H9 (cell line): Measurements from ENCODE around the gene DUSP16. TPM values are rescaled to one million over a fixed set of nuclear protein-coding genes. Genes with fewer than 3 reads are reported as not detected.

ENCODE experiments used
- DNase-seq: peaks from one replicate; pipeline ENCODE4 v3.0.0-alpha.2; 2017
- H2AFZ ChIP-seq: one replicate; pipeline ENCODE4 v1.6.1; 2013; ENCODE audit warnings: mild to moderate bottlenecking, low read length, control low read depth, moderate library complexity
- H2AK5ac ChIP-seq: 2 replicates; pipeline ENCODE4 v1.6.1; 2013; ENCODE audit warnings: low read length, control low read depth, mixed read lengths; ENCODE audit not compliant: insufficient read length
- H2BK120ac ChIP-seq: one replicate; pipeline ENCODE4 v1.6.1; 2013; ENCODE audit warnings: low read depth, mild to moderate bottlenecking, low read length, control low read depth, inconsistent platforms; ENCODE audit not compliant: poor library complexity, severe bottlenecking
- H2BK12ac ChIP-seq: 2 replicates; pipeline ENCODE4 v1.6.1; 2013; ENCODE audit warnings: low read length, control low read depth, mixed read lengths, low read depth; ENCODE audit not compliant: insufficient read length
- H2BK15ac ChIP-seq: 2 replicates; pipeline ENCODE4 v1.6.1; 2013; ENCODE audit warnings: low read depth, low read length, control low read depth
- H2BK20ac ChIP-seq: one replicate; pipeline ENCODE4 v1.6.1; 2013; ENCODE audit warnings: low read depth, mild to moderate bottlenecking, low read length, control low read depth, inconsistent platforms; ENCODE audit not compliant: poor library complexity, severe bottlenecking
- H2BK5ac ChIP-seq: 2 replicates; pipeline ENCODE4 v1.6.1; 2013; ENCODE audit warnings: low read length, control low read depth, mixed read lengths; ENCODE audit not compliant: insufficient read length
- H3K14ac ChIP-seq: 2 replicates; pipeline ENCODE4 v1.6.1; 2013; ENCODE audit warnings: low read length, control low read depth; ENCODE audit not compliant: insufficient read depth
- H3K18ac ChIP-seq: 2 replicates; pipeline ENCODE4 v1.6.1; 2013; ENCODE audit warnings: low read depth, mild to moderate bottlenecking, mixed read lengths, low read length, control low read depth; ENCODE audit not compliant: insufficient read length
- H3K23ac ChIP-seq: 2 replicates; pipeline ENCODE4 v1.6.1; 2013; ENCODE audit warnings: low read length, control low read depth, mixed read lengths, low read depth; ENCODE audit not compliant: insufficient read length
- H3K23me2 ChIP-seq: 2 replicates; pipeline ENCODE4 v1.6.1; 2013; ENCODE audit warnings: low read depth, mild to moderate bottlenecking, mixed read lengths, low read length, control low read depth; ENCODE audit not compliant: insufficient read length, poor library complexity, severe bottlenecking
- H3K27ac ChIP-seq: 2 replicates; pipeline ENCODE4 v1.5.1; 2013; ENCODE audit warnings: low read length, control low read depth, mixed read lengths, low read depth; ENCODE audit not compliant: insufficient read length
- H3K27me3 ChIP-seq: 2 replicates; pipeline ENCODE4 v1.6.1; 2013; ENCODE audit warnings: low read length, control low read depth, inconsistent platforms; ENCODE audit not compliant: insufficient read depth
- H3K4ac ChIP-seq: 2 replicates; pipeline ENCODE4 v1.6.1; 2013; ENCODE audit warnings: low read depth, mild to moderate bottlenecking, control low read depth, inconsistent platforms, low read length, moderate library complexity
- H3K4me1 ChIP-seq: 2 replicates; pipeline ENCODE4 v1.6.1; 2013; ENCODE audit warnings: low read length, control low read depth, inconsistent platforms; ENCODE audit not compliant: insufficient read depth
- H3K4me2 ChIP-seq: 2 replicates; pipeline ENCODE4 v1.6.1; 2013; ENCODE audit warnings: low read length, control low read depth, mixed read lengths; ENCODE audit not compliant: insufficient read length, insufficient read depth
- H3K56ac ChIP-seq: 2 replicates; pipeline ENCODE4 v1.6.1; 2013; ENCODE audit warnings: low read depth, mild to moderate bottlenecking, mixed read lengths, low read length, control low read depth; ENCODE audit not compliant: insufficient read length
- H3K79me1 ChIP-seq: 2 replicates; pipeline ENCODE4 v1.6.1; 2013; ENCODE audit warnings: low read depth, mild to moderate bottlenecking, moderate library complexity, low read length, control low read depth, inconsistent platforms; ENCODE audit not compliant: insufficient read depth, poor library complexity, severe bottlenecking
- H3K79me2 ChIP-seq: 2 replicates; pipeline ENCODE4 v1.6.1; 2013; ENCODE audit warnings: low read length, control low read depth, inconsistent platforms; ENCODE audit not compliant: insufficient read depth
- H3K9ac ChIP-seq: 2 replicates; pipeline ENCODE4 v1.6.1; 2013; ENCODE audit warnings: low read length, control low read depth, mixed read lengths; ENCODE audit not compliant: insufficient read length; ENCODE audit errors: extremely low read depth
- H3K9me3 ChIP-seq: one replicate; pipeline ENCODE4 v1.6.1; 2013; ENCODE audit warnings: low read depth, low read length, inconsistent platforms; ENCODE audit not compliant: control insufficient read depth
- H3T11ph ChIP-seq: one replicate; pipeline ENCODE4 v1.6.1; 2013; ENCODE audit warnings: mild to moderate bottlenecking, low read length, control low read depth, inconsistent platforms
- H4K20me1 ChIP-seq: one replicate; pipeline ENCODE4 v1.6.1; 2013; ENCODE audit not compliant: control insufficient read depth, insufficient read length, insufficient read depth
- H4K5ac ChIP-seq: 2 replicates; pipeline ENCODE4 v1.6.1; 2013; ENCODE audit warnings: low read depth, mild to moderate bottlenecking, mixed read lengths, low read length, control low read depth; ENCODE audit not compliant: insufficient read length
- H4K8ac ChIP-seq: replicated peaks from 2 replicates; pipeline ENCODE4 v1.6.1; 2013; ENCODE audit warnings: low read length, control low read depth, mixed read lengths, low read depth; ENCODE audit not compliant: insufficient read length
- H4K91ac ChIP-seq: 2 replicates; pipeline ENCODE4 v1.6.1; 2013; ENCODE audit warnings: low read depth, mild to moderate bottlenecking, moderate library complexity, mixed read lengths, low read length, control low read depth; ENCODE audit not compliant: insufficient read length
- H3K27ac Mint-ChIP-seq, 3 experiments: 2 replicates in 2 of 3; 3 replicates in 1 of 3; pipeline ENCODE4 v1.8.0; 2020 to 2021; ENCODE audit warnings: mixed read lengths in 3 of 3, mild to moderate bottlenecking in 1 of 3, moderate library complexity in 1 of 3
- H3K27me3 Mint-ChIP-seq: 2 replicates; pipeline ENCODE4 v1.8.0; 2021; ENCODE audit warnings: low read depth, mild to moderate bottlenecking, moderate library complexity, mixed read lengths
- H3K36me3 Mint-ChIP-seq, 3 experiments: 2 replicates in 2 of 3; 3 replicates in 1 of 3; pipeline ENCODE4 v1.8.0; 2020 to 2021; ENCODE audit warnings: low read depth in 3 of 3, mixed read lengths in 3 of 3; ENCODE audit not compliant: insufficient read depth in 1 of 3
- H3K4me1 Mint-ChIP-seq, 2 experiments: 2 replicates each; pipeline ENCODE4 v1.8.0; 2020; ENCODE audit warnings: mixed read lengths in 2 of 2
- H3K4me3 Mint-ChIP-seq, 2 experiments: 2 replicates in 1 of 2; 3 replicates in 1 of 2; pipeline ENCODE4 v1.8.0; 2020 to 2021; ENCODE audit warnings: mild to moderate bottlenecking in 2 of 2, mixed read lengths in 2 of 2, moderate library complexity in 1 of 2
- H3K9me3 Mint-ChIP-seq, 2 experiments: 2 replicates in 1 of 2; 3 replicates in 1 of 2; pipeline ENCODE4 v1.8.0; 2020; ENCODE audit warnings: mild to moderate bottlenecking in 2 of 2, mixed read lengths in 2 of 2, moderate library complexity in 1 of 2
- CTCF ChIP-seq: fragments of 200-600 bp; sonication (generic); conservative IDR thresholded peaks from 3 replicates; pipeline ENCODE4 v1.8.0; 2021; ENCODE audit warnings: antibody characterized with exemption, mild to moderate bottlenecking
- WGBS: extraction: QIAGEN DNeasy Blood & Tissue Kit; methylation state at CpG from one replicate; pipeline ENCODE4 v1.1.7; 2013; ENCODE audit warnings: missing lambda C conversion rate, low lambda C conversion rate, mixed read lengths; ENCODE audit not compliant: insufficient read length; ENCODE audit errors: extremely low coverage; 5-methylcytosine and 5-hydroxymethylcytosine counted together
- total RNA-seq: library from RNA; stranded (reverse); gene quantifications from 2 replicates; pipeline ENCODE4 v1.2.1, GENCODE V29; 2021

The DUSP16 gene
- total RNA-seq, 1 experiment from 2014 or later, result 64.0 TPM

- no CpG with 5 or more reads among the region's 13 CpGs for WGBS
- H3K56ac ChIP-seq, result no peak overlapping the region
- no peak overlapping the region for H2BK15ac ChIP-seq
- H3T11ph ChIP-seq, result no peak overlapping the region
- no peak overlapping the region for H2BK20ac ChIP-seq
- no peak overlapping the region for H2BK5ac ChIP-seq
- no peak overlapping the region for H2BK12ac ChIP-seq
- no peak overlapping the region for H4K5ac ChIP-seq
- no peaks in the 10 kb centered on the region for H3K27me3 Mint-ChIP-seq
- no peaks in the 10 kb centered on the region for H3K23me2 ChIP-seq
- H3K23ac ChIP-seq, result no peak overlapping the region
- no peaks in the 10 kb centered on the region for H3K79me1 ChIP-seq
- H4K91ac ChIP-seq, result no peak overlapping the region
- no peak overlapping the region for H3K4me2 ChIP-seq
- H3K27ac Mint-ChIP-seq, result no peak overlapping the region
- H3K4ac ChIP-seq, result no peak overlapping the region
- no peaks in the 10 kb centered on the region for H4K20me1 ChIP-seq
- H3K9ac ChIP-seq, result no peak overlapping the region
- no peak overlapping the region for H2BK120ac ChIP-seq
- DNase-seq, result no peak
- no peak overlapping the region for H2AFZ ChIP-seq
- H2AK5ac ChIP-seq, result no peak overlapping the region
- TF ChIP-seq CTCF, result no peak
- no peaks in the 10 kb centered on the region for H3K79me2 ChIP-seq
- H3K27me3 ChIP-seq, result no peaks in the 10 kb centered on the region
- H3K36me3 Mint-ChIP-seq, result no peaks in the 10 kb centered on the region
- H3K9me3 Mint-ChIP-seq, result no peaks in the 10 kb centered on the region
- H3K4me1 ChIP-seq, result no peaks in the 10 kb centered on the region
- H3K18ac ChIP-seq, result no peak overlapping the region
- no peaks in the 10 kb centered on the region for H3K9me3 ChIP-seq
- H3K27ac ChIP-seq, result no peak overlapping the region
- peaks cover 29 to 32% of the 10 kb centered on the region in 2 experiments for H3K4me1 Mint-ChIP-seq
- no peak overlapping the region for H3K14ac ChIP-seq
- no peak overlapping the region; a peak in 1 of 5 replicates for H3K4me3 Mint-ChIP-seq
- no peak overlapping the region for H4K8ac ChIP-seq
Measured at GRCh38 chr12:12449533-12450025, 113.1 kb downstream of the DUSP16 start.
